DND-41 (cell line): ENCODE results near the gene SLC2A6.

ENCODE experiments used
- CTCF ChIP-seq: IDR thresholded peaks from 2 replicates; pipeline ENCODE4 v1.5.1; 2012; ENCODE audit warnings: borderline replicate concordance, low read length, moderate library complexity, mild to moderate bottlenecking; ENCODE audit not compliant: poor library complexity, severe bottlenecking; ENCODE audit errors: extremely low read depth
- EZH2 ChIP-seq: IDR thresholded peaks from 3 replicates; pipeline ENCODE4 v1.6.1; 2012; ENCODE audit warnings: borderline replicate concordance, low read depth, mild to moderate bottlenecking, moderate library complexity, low read length, inconsistent platforms; ENCODE audit not compliant: severe bottlenecking

- TF ChIP-seq CTCF (no peak), EZH2 (no peak)
Measured at GRCh38 chr9:133519693-133520092, 40.8 kb upstream of the SLC2A6 start.
